NCI-H187 (cell line): ENCODE results near the gene DMGDH.
"Not testable (repeated sequence)": the region's sequence is repeated elsewhere in the genome, so short reads cannot be mapped to it uniquely, and the experiment has no call there.

Experiments
- DNase-seq, 2 experiments: peaks; one replicate each; lab custom pipeline; 2025; lab: John Stamatoyannopoulos, UW

Gene DMGDH

GRCh38 chr5:79011219-79011836, 58.1 kb downstream of the DMGDH start:
- DNase-seq = no peak

GRCh38 chr5:79008362-79008761, 61.1 kb downstream of the DMGDH start:
- DNase-seq = no peak

GRCh38 chr5:79007872-79008271, 61.6 kb downstream of the DMGDH start:
- no peak for DNase-seq

- no peak for DNase-seq
Observed at GRCh38 chr5:79005936-79006631, 63.4 kb downstream of the DMGDH start.

- DNase-seq = no peak
Observed at GRCh38 chr5:79005151-79005550, 64.3 kb downstream of the DMGDH start.

GRCh38 chr5:79002374-79002773, 67.1 kb downstream of the DMGDH start:
- DNase-seq = no peak

- DNase-seq = no peak
Observed at GRCh38 chr5:79001471-79001870, 68.0 kb downstream of the DMGDH start.

GRCh38 chr5:78997090-78997489, 72.4 kb downstream of the DMGDH start:
- DNase-seq = no peak

GRCh38 chr5:78995521-78996007, 73.9 kb downstream of the DMGDH start:
- DNase-seq = no peak

GRCh38 chr5:78993165-78993564, 76.3 kb downstream of the DMGDH start:
- no peak for DNase-seq

GRCh38 chr5:78992146-78992545, 77.3 kb downstream of the DMGDH start:
- no peak for DNase-seq

GRCh38 chr5:78989080-78989479, 80.4 kb downstream of the DMGDH start:
- no peak for DNase-seq

- DNase-seq = no peak
Observed at GRCh38 chr5:78985725-78986223, 83.7 kb downstream of the DMGDH start.

- DNase-seq = no peak
Observed at GRCh38 chr5:78985116-78985724, 84.3 kb downstream of the DMGDH start, which contains the start of gene ARSB. TSS of gene ARSB (minus strand) at chr5:78985310. CDS start at chr5:78985248, 62 bp downstream.

GRCh38 chr5:78984439-78985115, 84.9 kb downstream of the DMGDH start:
- peak; percentile 68 to 91 for DNase-seq

GRCh38 chr5:78983601-78984438, 85.7 kb downstream of the DMGDH start:
- peak in 1 of 2 experiments; percentile 50 for DNase-seq

- DNase-seq = not testable (repeated sequence)
Observed at GRCh38 chr5:78983194-78983593, 86.3 kb downstream of the DMGDH start.

- DNase-seq = no peak
Observed at GRCh38 chr5:78979909-78980308, 89.6 kb downstream of the DMGDH start.

GRCh38 chr5:78979117-78979742, 90.2 kb downstream of the DMGDH start:
- no peak for DNase-seq

- DNase-seq = no peak
Observed at GRCh38 chr5:78975035-78975434, 94.4 kb downstream of the DMGDH start.

GRCh38 chr5:78974601-78975000, 94.9 kb downstream of the DMGDH start:
- DNase-seq = no peak
